ENCODE results near the gene BRINP3. TPM values are rescaled to one million over a fixed set of nuclear protein-coding genes. Genes with fewer than 3 reads are reported as not detected.

The BRINP3 gene
- total RNA-seq, 3 donors from 2014 or later, result 12.4 to 48.7 (median 14.2) TPM

DNA sequence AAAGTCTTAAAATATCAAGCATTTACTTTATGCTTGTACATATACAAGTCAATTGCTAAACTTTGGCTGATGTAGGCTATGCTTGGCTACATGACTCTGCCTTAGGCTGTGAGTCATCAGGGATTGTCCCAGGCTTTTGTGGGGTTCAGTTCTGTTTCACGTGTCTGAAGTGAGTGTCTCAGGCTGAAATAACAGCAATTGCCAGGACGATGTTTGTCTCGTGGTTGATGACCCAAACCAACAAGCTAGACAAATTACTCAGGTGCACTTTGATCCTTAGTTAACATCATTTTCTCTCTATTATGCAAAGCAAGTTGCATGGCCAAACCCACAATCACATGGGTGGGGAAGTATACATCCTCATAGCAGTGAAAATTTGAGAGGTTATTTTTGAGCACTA is 410.1 kb downstream of the BRINP3 start:
- no peaks in the 10 kb centered on the region for H3K9me3 ChIP-seq
- DNase-seq, result no peak
- TF ChIP-seq CTCF (IDR thresholded peaks at IDR 0.05), result no peak
- intact Hi-C loops (cut with DNase I, micrococcal nuclease), result no loop called here
- H3K36me3 ChIP-seq (ENCODE audit: low read depth), result no peaks in the 10 kb centered on the region
- H3K4me3 ChIP-seq, result no peak overlapping the region
- no peak for ATAC-seq
- no peaks in the 10 kb centered on the region for H3K4me1 ChIP-seq (ENCODE audit: low read depth)

DNA sequence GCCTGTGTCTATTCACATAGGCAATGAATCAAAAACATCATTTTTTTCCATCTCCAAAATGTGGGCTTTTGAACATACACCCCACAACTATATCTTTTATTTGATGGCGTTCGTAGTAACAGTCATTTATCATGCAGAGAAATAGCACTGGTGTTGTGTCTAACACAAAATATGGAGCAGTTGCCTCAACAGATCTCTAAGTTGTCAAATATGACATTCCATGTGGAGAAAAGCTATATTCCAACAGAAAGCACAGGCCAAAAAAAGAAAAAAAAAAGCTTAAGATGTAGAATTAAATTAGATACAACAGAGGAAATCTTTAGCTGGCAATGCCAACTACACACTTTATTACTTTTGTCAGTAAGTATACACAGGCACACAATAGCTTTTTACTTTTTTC is 411.7 kb downstream of the BRINP3 start:
- Histone ChIP-seq H3K9me3 (no peaks in the 10 kb centered on the region), H3K36me3 (ENCODE audit: low read depth) (no peaks in the 10 kb centered on the region), H3K4me1 (ENCODE audit: low read depth) (no peaks in the 10 kb centered on the region), H3K4me3 (no peak overlapping the region)
- ATAC-seq (no peak), DNase-seq (no peak)
- TF ChIP-seq CTCF (IDR thresholded peaks at IDR 0.05), result no peak
- intact Hi-C loops (cut with DNase I, micrococcal nuclease), result no loop called here

DNA sequence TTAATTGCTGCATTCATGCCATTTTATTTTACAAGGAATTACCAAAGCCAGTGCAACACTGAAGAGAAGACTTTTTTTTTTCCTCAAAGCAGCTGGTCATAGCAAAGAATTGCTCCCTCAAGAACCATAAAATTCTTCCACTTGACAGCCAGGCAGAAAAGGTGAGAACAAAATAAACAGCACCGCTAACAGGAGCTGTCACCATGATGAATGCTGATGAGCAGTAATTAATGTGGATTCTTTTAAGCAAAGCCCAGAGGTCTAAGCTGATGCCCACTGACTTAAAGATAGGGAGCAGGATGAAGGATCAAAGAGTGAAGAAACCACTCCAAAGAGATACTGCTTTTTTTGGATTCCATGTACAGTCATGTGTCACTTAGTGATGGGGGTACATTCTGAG is 428.4 kb downstream of the BRINP3 start:
- DNase-seq (no peak), ATAC-seq (no peak)
- Histone ChIP-seq H3K36me3 (ENCODE audit: low read depth) (no peaks in the 10 kb centered on the region), H3K4me1 (ENCODE audit: low read depth) (no peaks in the 10 kb centered on the region), H3K9me3 (no peaks in the 10 kb centered on the region), H3K4me3 (no peak overlapping the region)
- TF ChIP-seq CTCF (IDR thresholded peaks at IDR 0.05), result no peak
- intact Hi-C loops (cut with DNase I, micrococcal nuclease), result no loop called here
